SK-N-MC (cell line): ENCODE results near the gene PPP1R12B.
"Not testable (repeated sequence)": the region's sequence is repeated elsewhere in the genome, so short reads cannot be mapped to it uniquely, and the experiment has no call there.

Experiments
- DNase-seq: peaks from one replicate; pipeline ENCODE4 v3.0.0-alpha.2; 2011; ENCODE audit warnings: low read depth, low spot score
- H3K27ac ChIP-seq: fragments of 200-600 bp; sonication (generic); 2 replicates; pipeline ENCODE4 v1.5.1; 2016; ENCODE audit warnings: mixed run types
- H3K36me3 ChIP-seq: fragments of 200-600 bp; sonication (generic); 2 replicates; pipeline ENCODE4 v1.6.1; 2017; ENCODE audit warnings: antibody characterized with exemption, low read length, mixed read lengths; ENCODE audit not compliant: insufficient read depth
- H3K4me3 ChIP-seq: fragments of 200-600 bp; sonication (generic); 2 replicates; pipeline ENCODE4 v1.5.1; 2016
- H3K9ac ChIP-seq: fragments of 200-600 bp; sonication (generic); 2 replicates; pipeline ENCODE4 v1.8.0; 2017; ENCODE audit warnings: mixed run types, mixed read lengths; ENCODE audit not compliant: insufficient read length
- H3K9me3 ChIP-seq: fragments of 200-600 bp; sonication (generic); 2 replicates; pipeline ENCODE4 v1.6.1; 2017; ENCODE audit warnings: low read depth, mild to moderate bottlenecking, antibody characterized with exemption, low read length, moderate library complexity, mixed read lengths
- EZH2 ChIP-seq: fragments of 200-600 bp; sonication (generic); IDR thresholded peaks from one replicate; pipeline ENCODE4 v1.6.1; 2017; ENCODE audit warnings: antibody characterized with exemption
- FOXP2 ChIP-seq: optimal IDR thresholded peaks from 2 replicates; pipeline ENCODE3; 2011; ENCODE audit warnings: mild to moderate bottlenecking, moderate library complexity; ENCODE audit not compliant: insufficient read depth; ENCODE audit errors: extremely low read length, control extremely low read depth
- POLR2AphosphoS5 ChIP-seq: IDR thresholded peaks from 2 replicates; pipeline ENCODE4 v1.6.1; 2012; ENCODE audit warnings: mild to moderate bottlenecking, low read depth, low read length, borderline replicate concordance

PPP1R12B gene

DNA sequence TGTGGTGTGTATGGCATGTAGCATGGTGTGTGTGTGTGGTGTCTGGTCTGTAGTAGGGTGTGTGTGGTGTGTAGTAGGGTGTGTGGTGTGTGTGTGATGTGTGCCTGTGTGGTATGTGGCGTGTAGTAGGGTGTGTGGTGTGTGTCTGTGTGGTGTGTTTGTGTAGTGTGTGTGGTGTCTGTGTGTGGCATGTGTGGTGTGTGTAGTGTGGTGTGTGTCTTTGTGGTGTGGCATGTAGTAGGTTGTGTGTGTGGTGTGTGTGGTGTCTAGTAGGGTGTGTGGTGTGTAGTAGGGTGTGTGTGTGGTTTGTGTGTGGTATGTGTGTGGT is 276.2 kb downstream of the PPP1R12B start:
- Histone ChIP-seq H3K9ac (no peak overlapping the region), H3K36me3 (no peaks in the 10 kb centered on the region), H3K27ac (no peak overlapping the region), H3K4me3 (no peak overlapping the region), H3K9me3 (no peaks in the 10 kb centered on the region)
- no peak for TF ChIP-seq FOXP2
- no peak for TF ChIP-seq EZH2
- no peak for TF ChIP-seq POLR2AphosphoS5
- DNase-seq: no peak

DNA sequence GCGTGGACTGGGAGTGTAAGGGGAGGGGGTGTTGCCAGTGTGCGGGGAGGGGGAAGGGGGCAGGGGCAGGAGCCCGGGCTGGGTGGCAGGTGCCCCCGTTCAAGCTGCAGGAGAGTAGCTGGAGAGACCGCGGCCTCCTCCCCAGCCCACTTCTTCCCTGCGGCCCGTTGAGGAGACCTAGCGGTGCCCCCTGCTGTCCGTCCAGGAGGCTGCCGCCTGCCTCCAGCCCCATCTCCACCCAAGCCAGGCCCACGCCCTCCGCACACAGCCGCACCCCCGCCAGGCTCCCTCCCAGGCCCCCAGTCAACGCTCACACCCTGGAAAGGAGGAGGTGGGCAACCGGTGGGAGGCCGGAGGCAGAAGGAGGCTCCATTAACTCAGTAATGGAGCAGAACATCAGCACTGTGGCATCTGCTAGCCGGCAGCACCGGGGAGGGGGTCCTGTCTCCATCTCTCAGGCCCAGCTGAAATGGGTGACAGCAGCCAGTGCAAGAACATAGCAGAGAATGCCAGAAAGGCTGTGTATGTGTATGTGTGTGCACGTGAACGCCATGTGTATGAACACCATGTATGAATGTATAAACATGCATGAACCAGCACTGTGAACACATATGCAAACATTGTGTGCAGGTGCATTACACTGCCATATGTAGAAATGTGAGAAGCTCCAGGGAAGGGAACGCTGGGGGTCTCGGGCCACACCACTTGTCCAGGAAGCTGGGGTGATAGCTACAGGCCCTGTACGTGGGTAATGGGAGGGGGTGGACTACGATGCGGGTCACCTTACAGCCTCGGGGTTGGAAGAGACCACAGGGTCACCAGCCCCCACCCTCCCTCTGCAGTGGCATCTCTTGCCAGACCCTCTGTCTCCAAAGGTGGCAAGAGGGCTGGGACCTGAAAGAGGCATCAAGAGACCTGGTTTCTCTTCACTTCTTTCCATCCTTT is 277.2 kb downstream of the PPP1R12B start:
- H3K4me3 ChIP-seq: no peak overlapping the region
- no peak overlapping the region for H3K9ac ChIP-seq
- TF ChIP-seq POLR2AphosphoS5 (no peak), EZH2 (no peak), FOXP2 (no peak)
- H3K36me3 ChIP-seq: no peaks in the 10 kb centered on the region
- DNase-seq: no peak
- no peaks in the 10 kb centered on the region for H3K9me3 ChIP-seq
- H3K27ac ChIP-seq: no peak overlapping the region

DNA sequence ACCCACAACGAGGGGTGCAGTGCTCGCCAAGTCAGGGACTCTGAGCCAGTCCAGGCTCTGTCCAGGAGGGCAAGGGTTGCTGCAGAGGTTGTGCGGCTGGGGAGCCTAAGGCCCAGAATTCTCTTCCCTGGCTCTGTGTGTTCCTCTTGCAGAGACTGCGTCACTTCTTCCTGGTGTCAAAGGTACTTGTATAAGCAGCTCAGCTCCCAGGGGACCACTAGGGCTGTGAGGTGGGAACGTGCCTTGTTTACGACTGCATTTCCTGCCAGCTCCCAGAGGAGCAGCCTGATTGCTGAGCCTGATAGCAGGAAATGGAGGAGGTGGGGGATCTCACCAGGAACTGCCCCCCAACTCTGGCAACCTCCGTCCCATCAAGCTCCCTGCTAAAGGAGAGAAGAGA is 278.5 kb downstream of the PPP1R12B start:
- peak; percentile 75 for DNase-seq
- peak overlapping the region; percentile 33; the same call in 1 of the 2 replicates for H3K4me3 ChIP-seq
- not testable (repeated sequence) for H3K36me3 ChIP-seq, H3K9ac ChIP-seq, H3K9me3 ChIP-seq, H3K27ac ChIP-seq
- TF ChIP-seq FOXP2: peak; percentile 94

DNA sequence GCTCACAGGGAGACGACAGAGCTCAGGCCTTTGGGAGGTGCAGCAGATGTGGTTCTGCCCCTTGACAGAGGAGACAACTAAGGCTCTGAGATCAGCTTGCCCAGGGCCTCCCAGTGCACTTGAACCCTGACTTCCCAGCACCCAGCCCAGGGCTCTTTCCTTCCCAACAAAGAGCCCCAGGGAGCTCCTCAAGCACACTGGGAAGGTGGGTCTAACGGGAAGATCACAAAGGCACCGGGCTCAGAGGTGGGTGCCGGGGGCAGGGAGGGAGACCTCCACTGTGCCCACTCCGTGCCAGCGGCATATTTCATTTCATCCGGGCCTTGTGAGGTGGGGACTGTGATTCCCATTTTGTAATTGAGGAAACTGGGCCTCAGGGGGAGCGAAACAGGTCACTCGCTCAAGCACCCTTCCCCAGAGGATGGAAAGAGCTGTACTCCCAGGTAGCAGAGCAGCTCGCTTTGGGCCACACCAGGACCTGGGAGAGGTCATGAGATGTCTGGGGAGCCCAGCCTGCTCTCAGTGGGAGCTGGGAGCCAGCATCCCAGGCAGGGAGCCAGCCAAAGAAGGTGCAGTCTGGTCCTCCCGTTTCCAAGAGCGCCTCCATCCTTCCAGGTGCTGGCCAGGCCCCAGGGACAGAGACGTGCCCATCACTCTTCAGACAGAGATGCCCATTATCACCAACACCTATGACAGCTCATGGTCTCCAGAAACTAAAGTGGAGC is 279.5 kb downstream of the PPP1R12B start:
- Histone ChIP-seq H3K9ac (no peak overlapping the region), H3K36me3 (no peaks in the 10 kb centered on the region), H3K9me3 (no peaks in the 10 kb centered on the region), H3K4me3 (no peak overlapping the region), H3K27ac (no peak overlapping the region)
- TF ChIP-seq FOXP2: no peak
- no peak for TF ChIP-seq EZH2
- no peak for TF ChIP-seq POLR2AphosphoS5
- no peak for DNase-seq

DNA sequence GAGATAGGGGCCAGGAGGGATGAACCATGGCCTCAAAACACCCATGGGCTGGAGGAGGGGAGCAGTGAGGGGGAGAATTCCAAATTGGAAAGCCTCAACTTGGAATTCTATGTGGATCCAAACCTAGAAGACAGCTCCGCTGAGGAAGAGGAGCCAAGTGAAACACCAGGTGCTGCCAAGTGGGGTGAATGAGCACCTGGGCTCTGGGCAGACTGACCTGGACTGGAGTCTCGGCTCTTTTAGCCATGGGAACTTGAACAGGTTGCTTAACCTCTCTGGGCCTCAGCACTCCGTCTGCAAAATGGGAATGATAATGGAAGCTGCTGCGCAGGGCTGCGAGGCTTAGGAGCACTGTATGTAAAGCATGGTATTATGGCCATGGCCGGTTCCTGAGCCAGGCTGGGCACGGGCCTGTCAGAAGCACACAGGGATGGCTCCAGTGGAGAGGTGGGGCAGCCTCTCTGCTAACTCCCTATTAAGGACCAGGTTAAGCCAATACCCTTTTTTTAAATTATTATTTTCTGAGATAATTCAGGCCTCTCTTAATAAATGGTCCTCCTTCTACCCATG is 280.2 kb downstream of the PPP1R12B start:
- Histone ChIP-seq H3K4me3 (no peak overlapping the region), H3K27ac (no peak overlapping the region), H3K36me3 (no peaks in the 10 kb centered on the region), H3K9me3 (no peaks in the 10 kb centered on the region), H3K9ac (no peak overlapping the region)
- DNase-seq: no peak
- TF ChIP-seq POLR2AphosphoS5: no peak
- no peak for TF ChIP-seq FOXP2
- TF ChIP-seq EZH2: no peak

DNA sequence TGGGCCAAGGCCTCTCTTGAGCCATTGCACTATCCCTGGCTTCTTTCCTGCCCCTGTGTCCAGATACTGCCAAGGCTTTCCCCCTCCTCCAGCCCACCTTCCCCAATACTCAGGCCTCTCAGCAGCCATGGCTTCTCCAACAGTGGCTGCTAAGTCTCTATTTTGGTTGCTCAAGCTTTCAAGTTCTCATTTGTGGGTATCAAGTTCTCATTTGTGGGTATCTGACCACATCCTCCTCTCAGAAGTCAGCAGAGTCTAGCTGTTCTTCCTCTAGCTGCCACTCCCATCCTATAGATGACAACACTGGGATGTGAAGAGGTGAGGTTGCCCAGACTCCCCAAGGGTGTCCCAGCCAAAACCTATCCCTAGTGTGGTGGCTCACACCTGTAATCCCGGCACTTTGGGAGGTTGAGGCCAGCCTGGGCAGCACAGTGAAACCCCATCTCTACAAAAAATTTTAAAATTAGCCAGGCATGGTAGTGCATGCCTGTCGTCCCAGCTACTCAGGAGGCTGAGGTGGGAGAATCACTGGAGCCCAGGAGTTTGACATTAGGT is 280.8 kb downstream of the PPP1R12B start:
- H3K9me3 ChIP-seq, DNase-seq, H3K9ac ChIP-seq, H3K27ac ChIP-seq, H3K4me3 ChIP-seq, H3K36me3 ChIP-seq: not testable (repeated sequence)

DNA sequence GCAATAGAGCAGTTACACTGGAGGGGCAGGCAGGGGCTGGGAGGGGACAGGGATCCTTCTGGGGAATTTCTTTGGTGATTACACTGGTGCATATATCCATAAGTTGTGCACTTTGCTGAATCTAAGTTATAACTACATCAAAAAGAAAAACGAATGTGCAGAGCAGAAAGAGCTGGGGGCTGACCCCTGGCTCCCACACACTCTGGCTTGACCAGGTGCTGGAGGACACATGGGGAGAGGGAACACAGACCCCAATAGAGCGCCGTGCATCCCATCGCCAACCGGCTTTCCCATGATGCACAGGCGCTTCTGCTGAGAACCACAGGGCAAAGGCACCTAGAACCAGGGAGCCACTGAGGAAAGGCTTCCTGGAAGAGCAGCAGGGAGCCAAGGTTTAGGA is 281.6 kb downstream of the PPP1R12B start:
- not testable (repeated sequence) for H3K36me3 ChIP-seq, DNase-seq, H3K9me3 ChIP-seq, H3K9ac ChIP-seq, H3K4me3 ChIP-seq, H3K27ac ChIP-seq

DNA sequence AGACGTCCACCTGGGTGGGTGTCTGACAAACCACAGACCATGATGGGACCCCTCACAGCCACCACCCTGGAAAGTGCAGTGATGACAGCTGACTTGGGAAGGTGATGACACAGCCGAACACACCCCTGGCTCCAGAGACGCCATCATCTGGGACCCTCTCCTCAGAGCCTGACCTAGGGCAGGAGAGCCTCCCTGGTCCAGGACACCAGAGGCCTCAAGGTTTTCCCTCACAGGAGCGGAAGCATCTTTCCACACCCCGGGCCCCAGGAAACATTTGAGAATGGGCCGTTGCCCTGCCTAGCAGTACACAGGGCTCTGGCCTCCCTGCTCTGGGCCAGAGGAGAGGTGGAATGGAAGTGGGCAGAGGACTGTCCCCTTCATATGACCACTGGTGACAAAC is 282.0 kb downstream of the PPP1R12B start:
- Histone ChIP-seq H3K4me3 (no peak overlapping the region), H3K9ac (no peak overlapping the region), H3K9me3 (no peaks in the 10 kb centered on the region), H3K36me3 (no peaks in the 10 kb centered on the region), H3K27ac (no peak overlapping the region)
- no peak for DNase-seq
- TF ChIP-seq POLR2AphosphoS5: no peak
- TF ChIP-seq FOXP2: no peak
- no peak for TF ChIP-seq EZH2
